A549 (cell line): ENCODE data around the gene POP7. TPM values are rescaled to one million over a fixed set of nuclear protein-coding genes. Genes with fewer than 3 reads are reported as not detected.

Experiments
- ATAC-seq, 2 experiments: fragments of 200-7000 bp in 1 of 2; fragments of >200 bp in 1 of 2; cut with Nextera tagmentation in 1 of 2; cut with Tn5 transposase in 1 of 2; 3 replicates each; pipeline versions ENCODE4 v1.8.0 to v1.9.1; 2018 to 2020; ENCODE audit warnings: mild to moderate bottlenecking in 1 of 2, moderate library complexity in 1 of 2
- CTCF ChIA-PET: fragments of 300-600 bp; sonication (Branson Sonifier 250); formaldehyde crosslinking; extraction: SDS; loops from one replicate; lab custom pipeline; 2021; ENCODE audit warnings: antibody characterized with exemption, inconsistent platforms; lab: Yijun Ruan, JAX
- POLR2A ChIA-PET: fragments of 350-600 bp; formaldehyde crosslinking; extraction: SDS; loops from one replicate; lab custom pipeline; 2021; ENCODE audit warnings: antibody characterized with exemption, inconsistent platforms; lab: Yijun Ruan, JAX
- DNase-seq, 2 experiments: peaks; one replicate each; pipeline versions ENCODE4 v3.0.0 to v3.0.0-alpha.2; 2011 to 2016; ENCODE audit warnings: low read depth in 1 of 2, low spot score in 1 of 2
- FAIRE-seq: peaks from 2 replicates; lab custom pipeline; 2011; peaks lifted over from hg19 to GRCh38; lab: Jason Lieb, UNC
- H3K27ac ChIP-seq, 2 experiments: fragments of >200 bp; sonication (Bioruptor Twin); formaldehyde crosslinking; 3 replicates each; pipeline ENCODE4 v1.5.1; 2016 to 2017
- H3K4me1 ChIP-seq: fragments of >200 bp; sonication (Bioruptor Twin); formaldehyde crosslinking; 3 replicates; pipeline ENCODE4 v1.6.1; 2016
- H3K4me2 ChIP-seq: fragments of >200 bp; sonication (Bioruptor Twin); formaldehyde crosslinking; 3 replicates; pipeline ENCODE4 v1.6.1; 2016
- H3K4me3 ChIP-seq: fragments of >200 bp; sonication (Bioruptor Twin); formaldehyde crosslinking; 3 replicates; pipeline ENCODE4 v1.5.1; 2016
- H3K9me3 ChIP-seq: fragments of >200 bp; sonication (Bioruptor Twin); formaldehyde crosslinking; 3 replicates; pipeline ENCODE4 v1.6.1; 2016
- CHD4 ChIP-seq: fragments of 200-600 bp; sonication (generic); IDR thresholded peaks from 2 replicates; pipeline ENCODE4 v1.6.1; 2016; ENCODE audit warnings: antibody characterized with exemption, mild to moderate bottlenecking, borderline replicate concordance
- EP300 ChIP-seq, 2 experiments: fragments of >200 bp; sonication (Bioruptor Twin); formaldehyde crosslinking; IDR thresholded peaks; 2 replicates in 1 of 2; 3 replicates in 1 of 2; pipeline ENCODE4 v1.6.1; 2016 to 2017
- HOXB5 ChIP-seq: fragments of 250-450 bp; sonication (Bioruptor Pico); IDR thresholded peaks from 2 replicates; pipeline ENCODE4 v1.5.0; 2020; ENCODE audit warnings: mild to moderate bottlenecking, moderate library complexity
- NFE2L2 ChIP-seq: fragments of 150-350 bp; conservative IDR thresholded peaks from 2 replicates; pipeline ENCODE4 v1.6.1; 2014; ENCODE audit warnings: low read length
- RAD21 ChIP-seq, 2 experiments: fragments of >200 bp in 1 of 2; sonication (Bioruptor Twin) in 1 of 2; formaldehyde crosslinking in 1 of 2; IDR thresholded peaks in 1 of 2; conservative IDR thresholded peaks in 1 of 2; 2 replicates in 1 of 2; 3 replicates in 1 of 2; pipeline ENCODE4 v1.6.1; 2012 to 2018; ENCODE audit warnings: inconsistent platforms in 1 of 2
- RARB ChIP-seq: fragments of 250-450 bp; sonication (Bioruptor Pico); IDR thresholded peaks from 2 replicates; pipeline ENCODE4 v1.8.0; 2021; ENCODE audit warnings: mild to moderate bottlenecking, moderate library complexity
- RFX5 ChIP-seq: fragments of 450-650 bp; IDR thresholded peaks from 2 replicates; pipeline ENCODE4 v1.7.1; 2014; ENCODE audit warnings: antibody characterized with exemption, mild to moderate bottlenecking, moderate library complexity
- SMC3 ChIP-seq: fragments of >200 bp; sonication (Bioruptor Twin); formaldehyde crosslinking; IDR thresholded peaks from 3 replicates; pipeline ENCODE4 v1.6.1; 2018; ENCODE audit warnings: inconsistent platforms
- TP53 ChIP-seq: fragments of 250-450 bp; sonication (Bioruptor Pico); IDR thresholded peaks from 2 replicates; pipeline ENCODE4 v1.5.0; 2021; ENCODE audit warnings: mild to moderate bottlenecking, moderate library complexity
- ZNF302 ChIP-seq: fragments of 250-450 bp; sonication (Bioruptor Pico); IDR thresholded peaks from 2 replicates; pipeline ENCODE4 v1.9.0; 2021; ENCODE audit warnings: inconsistent platforms, mild to moderate bottlenecking, moderate library complexity
- WGBS: methylation state at CpG from one replicate; pipeline ENCODE4 v1.1.6; 2017; ENCODE audit errors: missing lambda C conversion rate; 5-methylcytosine and 5-hydroxymethylcytosine counted together
- polyA plus RNA-seq, 4 experiments: library from polyadenylated mRNA; depleted of rRNA in 3 of 4; stranded (reverse); fragments of >200 nt; fragmentation: RNase III in 1 of 4; extraction: RNeasy Plus Mini Kit Qiagen cat#74134 plus additional on column Dnase treatment in 1 of 4; gene quantifications; 2 replicates in 3 of 4; 3 replicates in 1 of 4; pipeline ENCODE4 v1.2.3, GENCODE V29; 2011 to 2017
- TF ChIP-seq, protein P1 (sequence below): fragments of 250-450 bp; sonication (Bioruptor Pico); IDR thresholded peaks from 2 replicates; pipeline ENCODE4 v1.5.0; 2021; ENCODE audit warnings: mild to moderate bottlenecking, moderate library complexity, borderline replicate concordance
- TF ChIP-seq, protein P2 (sequence below): fragments of 200-600 bp; sonication (generic); IDR thresholded peaks from 2 replicates; pipeline ENCODE4 v1.6.1; 2016; ENCODE audit warnings: antibody characterized with exemption, mild to moderate bottlenecking, moderate library complexity
- TF ChIP-seq, protein P3 (sequence below): fragments of >200 bp; sonication (Bioruptor Twin); formaldehyde crosslinking; IDR thresholded peaks from 3 replicates; pipeline ENCODE4 v1.5.1; 2016
- TF ChIP-seq, protein P4 (sequence below): IDR thresholded peaks from 2 replicates; pipeline ENCODE4 v1.6.1; 2012
- TF ChIP-seq, protein P5 (sequence below): fragments of 450-650 bp; IDR thresholded peaks from 2 replicates; pipeline ENCODE4 v1.6.1; 2014; ENCODE audit warnings: antibody characterized with exemption

POP7 gene
- polyA plus RNA-seq, 2 of the 4 experiments (the other 2 are of a cell fraction), result 29.5 to 77.4 TPM

DNA sequence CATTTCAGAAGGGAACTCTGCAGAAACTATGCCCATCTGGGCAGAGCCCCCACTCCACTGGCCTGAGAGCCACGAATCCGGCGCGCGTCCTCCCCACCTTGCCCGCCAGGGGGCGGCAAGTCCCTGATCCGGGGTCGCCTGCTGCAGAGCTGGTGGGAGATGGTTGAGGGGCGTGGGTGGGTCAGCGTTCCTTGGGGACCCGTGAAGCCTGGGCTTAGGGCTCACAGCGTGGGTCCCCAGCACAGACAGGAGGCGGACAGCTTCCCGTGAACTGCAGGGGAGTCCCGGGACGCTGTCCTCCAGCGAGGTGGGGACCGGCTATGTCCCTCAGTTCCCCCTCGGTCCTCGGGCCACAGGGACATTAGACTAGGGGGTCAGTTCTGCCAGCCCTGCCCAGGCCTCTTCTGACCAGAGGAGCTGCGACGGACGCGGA, 585 bp upstream of the POP7 start:
- H3K4me1 ChIP-seq, result peaks cover 12% of the 10 kb centered on the region
- ChIA-PET POLR2A (interaction anchor here (0.6 to 2.4 kb wide), 22 partner anchors 9 to 512 kb away, joined by 3 to 19 read pairs (median 6); partner anchors contain the start of genes EPHB4, FBXO24, GIGYF1 and GNB2), CTCF (interaction anchor here (0.6 to 12.8 kb wide), 65 partner anchors 13 to 509 kb away, joined by 3 to 266 read pairs (median 5); partner anchors contain the start of genes EPHB4, EPO, FBXO24 and GIGYF1)
- FAIRE-seq (no peak), ATAC-seq (peak; percentile 86 to 88), DNase-seq (peak; percentile 71 to 89)
- peak overlapping the region; percentile 91 to 96 for H3K27ac ChIP-seq
- no peaks in the 10 kb centered on the region for H3K9me3 ChIP-seq
- TF ChIP-seq RAD21 (conservative IDR thresholded peaks at IDR 0.05 in 1 of 2, IDR thresholded peaks at IDR 0.05 in 1 of 2), result peak; percentile 68 to 81
- TF ChIP-seq SMC3, result peak; percentile 90
- TF ChIP-seq ZNF302 (CRISPR knock-in tag), result no peak
- TF ChIP-seq, protein P1, sequence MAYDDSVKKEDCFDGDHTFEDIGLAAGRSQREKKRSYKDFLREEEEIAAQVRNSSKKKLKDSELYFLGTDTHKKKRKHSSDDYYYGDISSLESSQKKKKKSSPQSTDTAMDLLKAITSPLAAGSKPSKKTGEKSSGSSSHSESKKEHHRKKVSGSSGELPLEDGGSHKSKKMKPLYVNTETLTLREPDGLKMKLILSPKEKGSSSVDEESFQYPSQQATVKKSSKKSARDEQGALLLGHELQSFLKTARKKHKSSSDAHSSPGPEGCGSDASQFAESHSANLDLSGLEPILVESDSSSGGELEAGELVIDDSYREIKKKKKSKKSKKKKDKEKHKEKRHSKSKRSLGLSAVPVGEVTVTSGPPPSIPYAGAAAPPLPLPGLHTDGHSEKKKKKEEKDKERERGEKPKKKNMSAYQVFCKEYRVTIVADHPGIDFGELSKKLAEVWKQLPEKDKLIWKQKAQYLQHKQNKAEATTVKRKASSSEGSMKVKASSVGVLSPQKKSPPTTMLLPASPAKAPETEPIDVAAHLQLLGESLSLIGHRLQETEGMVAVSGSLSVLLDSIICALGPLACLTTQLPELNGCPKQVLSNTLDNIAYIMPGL (CRISPR knock-in tag), result peak; percentile 40; the same call in 1 of the 2 replicates
- TF ChIP-seq, protein P2, sequence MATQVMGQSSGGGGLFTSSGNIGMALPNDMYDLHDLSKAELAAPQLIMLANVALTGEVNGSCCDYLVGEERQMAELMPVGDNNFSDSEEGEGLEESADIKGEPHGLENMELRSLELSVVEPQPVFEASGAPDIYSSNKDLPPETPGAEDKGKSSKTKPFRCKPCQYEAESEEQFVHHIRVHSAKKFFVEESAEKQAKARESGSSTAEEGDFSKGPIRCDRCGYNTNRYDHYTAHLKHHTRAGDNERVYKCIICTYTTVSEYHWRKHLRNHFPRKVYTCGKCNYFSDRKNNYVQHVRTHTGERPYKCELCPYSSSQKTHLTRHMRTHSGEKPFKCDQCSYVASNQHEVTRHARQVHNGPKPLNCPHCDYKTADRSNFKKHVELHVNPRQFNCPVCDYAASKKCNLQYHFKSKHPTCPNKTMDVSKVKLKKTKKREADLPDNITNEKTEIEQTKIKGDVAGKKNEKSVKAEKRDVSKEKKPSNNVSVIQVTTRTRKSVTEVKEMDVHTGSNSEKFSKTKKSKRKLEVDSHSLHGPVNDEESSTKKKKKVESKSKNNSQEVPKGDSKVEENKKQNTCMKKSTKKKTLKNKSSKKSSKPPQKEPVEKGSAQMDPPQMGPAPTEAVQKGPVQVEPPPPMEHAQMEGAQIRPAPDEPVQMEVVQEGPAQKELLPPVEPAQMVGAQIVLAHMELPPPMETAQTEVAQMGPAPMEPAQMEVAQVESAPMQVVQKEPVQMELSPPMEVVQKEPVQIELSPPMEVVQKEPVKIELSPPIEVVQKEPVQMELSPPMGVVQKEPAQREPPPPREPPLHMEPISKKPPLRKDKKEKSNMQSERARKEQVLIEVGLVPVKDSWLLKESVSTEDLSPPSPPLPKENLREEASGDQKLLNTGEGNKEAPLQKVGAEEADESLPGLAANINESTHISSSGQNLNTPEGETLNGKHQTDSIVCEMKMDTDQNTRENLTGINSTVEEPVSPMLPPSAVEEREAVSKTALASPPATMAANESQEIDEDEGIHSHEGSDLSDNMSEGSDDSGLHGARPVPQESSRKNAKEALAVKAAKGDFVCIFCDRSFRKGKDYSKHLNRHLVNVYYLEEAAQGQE, result no peak
- TF ChIP-seq, protein P3, sequence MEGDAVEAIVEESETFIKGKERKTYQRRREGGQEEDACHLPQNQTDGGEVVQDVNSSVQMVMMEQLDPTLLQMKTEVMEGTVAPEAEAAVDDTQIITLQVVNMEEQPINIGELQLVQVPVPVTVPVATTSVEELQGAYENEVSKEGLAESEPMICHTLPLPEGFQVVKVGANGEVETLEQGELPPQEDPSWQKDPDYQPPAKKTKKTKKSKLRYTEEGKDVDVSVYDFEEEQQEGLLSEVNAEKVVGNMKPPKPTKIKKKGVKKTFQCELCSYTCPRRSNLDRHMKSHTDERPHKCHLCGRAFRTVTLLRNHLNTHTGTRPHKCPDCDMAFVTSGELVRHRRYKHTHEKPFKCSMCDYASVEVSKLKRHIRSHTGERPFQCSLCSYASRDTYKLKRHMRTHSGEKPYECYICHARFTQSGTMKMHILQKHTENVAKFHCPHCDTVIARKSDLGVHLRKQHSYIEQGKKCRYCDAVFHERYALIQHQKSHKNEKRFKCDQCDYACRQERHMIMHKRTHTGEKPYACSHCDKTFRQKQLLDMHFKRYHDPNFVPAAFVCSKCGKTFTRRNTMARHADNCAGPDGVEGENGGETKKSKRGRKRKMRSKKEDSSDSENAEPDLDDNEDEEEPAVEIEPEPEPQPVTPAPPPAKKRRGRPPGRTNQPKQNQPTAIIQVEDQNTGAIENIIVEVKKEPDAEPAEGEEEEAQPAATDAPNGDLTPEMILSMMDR, result peak; percentile 92
- peak; percentile 64; the same call in 1 of the 2 replicates for TF ChIP-seq HOXB5 (CRISPR knock-in tag)
- peak overlapping the region; percentile 79 for H3K4me2 ChIP-seq
- H3K4me3 ChIP-seq, result peak overlapping the region; percentile 76
- WGBS, result 3% methylated on average over 19 of the region's 25 CpGs

DNA sequence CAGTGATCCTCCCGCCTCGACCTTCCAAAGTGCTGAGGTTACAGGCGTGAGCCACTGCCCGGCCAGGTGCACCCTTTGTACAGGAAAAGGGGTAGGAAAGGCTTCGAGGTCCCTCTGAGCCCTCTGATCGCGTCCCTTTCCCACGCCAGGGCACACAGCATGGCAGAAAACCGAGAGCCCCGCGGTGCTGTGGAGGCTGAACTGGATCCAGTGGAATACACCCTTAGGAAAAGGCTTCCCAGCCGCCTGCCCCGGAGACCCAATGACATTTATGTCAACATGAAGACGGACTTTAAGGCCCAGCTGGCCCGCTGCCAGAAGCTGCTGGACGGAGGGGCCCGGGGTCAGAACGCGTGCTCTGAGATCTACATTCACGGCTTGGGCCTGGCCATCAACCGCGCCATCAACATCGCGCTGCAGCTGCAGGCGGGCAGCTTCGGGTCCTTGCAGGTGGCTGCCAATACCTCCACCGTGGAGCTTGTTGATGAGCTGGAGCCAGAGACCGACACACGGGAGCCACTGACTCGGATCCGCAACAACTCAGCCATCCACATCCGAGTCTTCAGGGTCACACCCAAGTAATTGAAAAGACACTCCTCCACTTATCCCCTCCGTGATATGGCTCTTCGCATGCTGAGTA, 871 bp downstream of the POP7 start:
- H3K9me3 ChIP-seq, result no peaks in the 10 kb centered on the region
- POLR2A ChIA-PET, result interaction anchor here (1.6 to 2.4 kb wide), 2 partner anchors 8 to 120 kb away, joined by 6 to 10 read pairs; partner anchors contain the start of genes FBXO24 and LRCH4
- H3K4me2 ChIP-seq, result peak overlapping the region; percentile 97
- WGBS, result 40% methylated on average over 21 of the region's 34 CpGs
- FAIRE-seq, result no peak
- CTCF ChIA-PET, result interaction anchor here (1.1 to 12.8 kb wide), 12 partner anchors 15 to 224 kb away, joined by 3 to 266 read pairs (median 16); partner anchors contain the start of genes EPHB4, EPO, GIGYF1 and SLC12A9
- H3K27ac ChIP-seq, result peak overlapping the region; percentile 91 to 96
- TF ChIP-seq RFX5 (no peak), CHD4 (no peak), EP300 (IDR thresholded peaks at IDR 0.05) (no peak), NFE2L2 (no peak), RARB (CRISPR knock-in tag) (no peak), TP53 (CRISPR knock-in tag) (no peak), HOXB5 (CRISPR knock-in tag) (no peak), SMC3 (no peak)
- TF ChIP-seq, protein P4, sequence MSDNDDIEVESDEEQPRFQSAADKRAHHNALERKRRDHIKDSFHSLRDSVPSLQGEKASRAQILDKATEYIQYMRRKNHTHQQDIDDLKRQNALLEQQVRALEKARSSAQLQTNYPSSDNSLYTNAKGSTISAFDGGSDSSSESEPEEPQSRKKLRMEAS, result no peak
- TF ChIP-seq, protein P5, sequence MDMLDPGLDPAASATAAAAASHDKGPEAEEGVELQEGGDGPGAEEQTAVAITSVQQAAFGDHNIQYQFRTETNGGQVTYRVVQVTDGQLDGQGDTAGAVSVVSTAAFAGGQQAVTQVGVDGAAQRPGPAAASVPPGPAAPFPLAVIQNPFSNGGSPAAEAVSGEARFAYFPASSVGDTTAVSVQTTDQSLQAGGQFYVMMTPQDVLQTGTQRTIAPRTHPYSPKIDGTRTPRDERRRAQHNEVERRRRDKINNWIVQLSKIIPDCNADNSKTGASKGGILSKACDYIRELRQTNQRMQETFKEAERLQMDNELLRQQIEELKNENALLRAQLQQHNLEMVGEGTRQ, result no peak
- TF ChIP-seq, all 56 proteins: peak for 0
- H3K4me3 ChIP-seq, result peak overlapping the region; percentile 76
- ATAC-seq (no peak), DNase-seq (no peak)
- H3K4me1 ChIP-seq, result peaks cover 12% of the 10 kb centered on the region
